Measurements from ENCODE around the gene PDX1. TPM values are rescaled to one million over a fixed set of nuclear protein-coding genes. Genes with fewer than 3 reads are reported as not detected.
"Not testable (repeated sequence)": the region's sequence is repeated elsewhere in the genome, so short reads cannot be mapped to it uniquely, and the experiment has no call there.

Gene PDX1
- total and polyA plus RNA-seq, 5 donors from 2014 or later = not detected

DNA sequence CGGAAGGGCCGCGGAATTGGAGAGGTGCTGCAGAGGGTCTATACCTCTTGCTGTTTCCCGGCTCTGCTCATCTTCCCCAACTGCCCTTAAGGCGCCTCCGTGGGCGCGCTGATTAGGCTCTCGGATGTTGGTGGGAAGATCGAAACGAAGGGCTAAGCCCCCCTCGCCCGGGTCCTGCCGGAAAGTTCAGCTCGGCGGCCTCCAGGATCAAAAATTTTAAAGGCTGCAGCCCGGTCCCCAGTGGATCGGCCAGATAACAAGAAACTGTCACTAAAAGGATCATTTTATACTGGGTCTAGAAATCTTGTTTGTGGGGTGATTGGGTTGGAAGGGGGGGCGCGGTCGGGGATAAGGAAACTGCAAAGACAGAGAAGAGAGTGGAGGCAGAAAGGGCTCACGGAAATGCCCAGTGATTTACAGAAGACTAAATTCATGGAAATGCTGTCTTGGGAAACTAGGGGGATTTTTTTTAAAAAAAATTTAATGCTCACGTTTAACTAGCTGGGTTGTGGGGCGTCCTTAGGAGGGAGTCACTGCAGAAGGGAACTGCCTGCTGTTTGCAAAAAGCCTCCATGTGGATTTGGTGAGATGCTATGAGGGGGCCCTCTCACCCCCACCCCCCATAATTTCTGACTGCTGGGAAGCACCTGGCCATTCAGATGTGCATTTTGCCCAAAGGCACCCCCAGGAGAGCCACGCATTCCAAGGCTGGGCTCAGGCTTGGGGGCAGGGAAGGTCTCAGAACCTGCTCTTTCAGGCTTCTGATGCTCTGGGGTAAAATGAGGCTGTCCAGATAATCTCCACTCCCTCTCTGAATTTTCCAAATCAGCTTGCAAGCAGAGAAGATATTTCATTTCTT is 41.7 kb downstream of the PDX1 start:
- Histone ChIP-seq H3K27me3 (ENCODE audit: control insufficient read depth, insufficient read depth, low read length) (peaks cover 31% of the 10 kb centered on the region), H3K36me3 (ENCODE audit: control insufficient read depth, insufficient read depth, low read length) (no peaks in the 10 kb centered on the region), H3K27ac (ENCODE audit: insufficient read depth, low read length, poor library complexity, severe bottlenecking) (no peak overlapping the region), H3K4me1 (ENCODE audit: control insufficient read depth, insufficient read depth, low read length, poor library complexity, severe bottlenecking) (peaks cover 11% of the 10 kb centered on the region), H3K4me3 (ENCODE audit: low read depth, low read length) (no peak overlapping the region), H3K9me3 (ENCODE audit: control insufficient read depth in 2 of 2, low read length in 2 of 2) (no peaks in the 10 kb centered on the region)
- Mint-ChIP-seq H3K27ac (no peak overlapping the region), H3K9me3 (peaks cover 0 to 3% (median 0%) of the 10 kb centered on the region in 7 donors), H3K4me3 (peak overlapping the region in 1 of 4 donors; percentile 30), H3K4me1 (peaks cover 0 to 14% (median 11%) of the 10 kb centered on the region in 4 donors), H3K27me3 (peaks cover 89% of the 10 kb centered on the region), H3K36me3 (no peaks in the 10 kb centered on the region)
- no peak for DNase-seq
- no peak for ATAC-seq (ENCODE audit: low read depth in 2 of 2)

DNA sequence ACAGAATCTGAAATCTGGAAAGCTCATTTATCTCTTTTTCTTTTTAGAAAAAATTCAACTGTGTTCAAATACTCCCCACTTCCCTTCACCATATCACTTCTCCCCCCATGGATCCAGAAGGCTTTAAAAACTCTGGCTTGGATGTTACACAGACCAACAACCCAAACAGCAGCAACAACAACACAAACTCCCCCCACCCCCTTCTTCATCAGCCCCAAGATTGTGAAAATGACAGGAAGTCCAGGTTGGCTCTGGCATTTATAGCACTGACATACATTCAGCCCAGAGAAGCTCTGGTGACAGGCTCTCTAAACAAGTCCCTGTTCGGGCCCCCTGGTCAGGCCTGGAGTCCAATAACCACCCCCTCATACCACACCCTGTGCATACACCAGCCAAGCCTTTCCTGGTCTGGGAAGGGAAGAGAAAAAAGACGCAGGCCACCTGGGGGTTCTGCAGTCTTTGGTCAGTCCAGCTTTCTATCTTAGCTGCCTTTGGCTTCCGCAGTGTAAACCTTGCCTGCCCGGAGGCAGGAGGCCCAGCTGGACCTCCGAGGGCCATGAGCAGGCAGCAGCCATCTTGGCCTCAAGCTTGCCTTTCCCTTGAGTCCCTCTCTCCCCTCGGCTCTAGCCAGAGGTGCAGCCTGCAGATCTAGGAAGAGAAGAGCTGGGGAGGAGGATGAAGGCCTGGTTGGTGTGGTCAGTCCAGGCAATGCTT is 42.5 kb downstream of the PDX1 start:
- no peak overlapping the region for H3K4me3 Mint-ChIP-seq
- no peak for DNase-seq
- Histone ChIP-seq H3K4me3 (ENCODE audit: low read depth, low read length) (no peak overlapping the region), H3K27me3 (ENCODE audit: control insufficient read depth, insufficient read depth, low read length) (peaks cover 24% of the 10 kb centered on the region), H3K9me3 (ENCODE audit: control insufficient read depth in 2 of 2, low read length in 2 of 2) (no peaks in the 10 kb centered on the region), H3K4me1 (ENCODE audit: control insufficient read depth, insufficient read depth, low read length, poor library complexity, severe bottlenecking) (peaks cover 11% of the 10 kb centered on the region), H3K36me3 (ENCODE audit: control insufficient read depth, insufficient read depth, low read length) (no peaks in the 10 kb centered on the region), H3K27ac (ENCODE audit: insufficient read depth, low read length, poor library complexity, severe bottlenecking) (no peak overlapping the region)
- peaks cover 1 to 17% (median 9%) of the 10 kb centered on the region in 4 donors for H3K4me1 Mint-ChIP-seq
- peaks cover 89% of the 10 kb centered on the region for H3K27me3 Mint-ChIP-seq
- peaks cover 0 to 3% (median 0%) of the 10 kb centered on the region in 7 donors for H3K9me3 Mint-ChIP-seq
- ATAC-seq (ENCODE audit: low read depth in 2 of 2) = no peak
- no peaks in the 10 kb centered on the region for H3K36me3 Mint-ChIP-seq
- H3K27ac Mint-ChIP-seq = no peak overlapping the region

DNA sequence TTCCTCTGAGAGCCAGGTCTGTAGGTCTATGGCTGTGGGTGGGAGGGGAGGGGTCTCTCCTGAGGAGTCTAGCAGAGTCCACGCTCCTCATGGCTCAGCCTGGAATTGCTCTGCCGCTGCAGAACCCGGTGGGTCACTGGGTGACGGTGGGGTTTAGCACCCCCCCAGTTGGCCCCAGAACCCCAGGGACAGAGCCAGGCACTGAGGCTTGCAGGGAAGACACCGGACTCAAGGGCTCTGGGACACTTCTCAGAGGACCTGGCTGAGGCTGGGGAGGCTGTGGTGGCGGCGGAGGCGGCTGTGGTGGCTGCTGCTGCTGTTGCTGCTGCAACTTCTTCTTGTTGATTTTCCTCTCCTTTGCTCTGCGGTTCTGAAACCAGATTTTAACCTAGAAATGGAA is 43.2 kb downstream of the PDX1 start:
- no peak for DNase-seq
- Histone ChIP-seq H3K36me3 (ENCODE audit: control insufficient read depth, insufficient read depth, low read length) (no peaks in the 10 kb centered on the region), H3K27me3 (ENCODE audit: control insufficient read depth, insufficient read depth, low read length) (peaks cover 24% of the 10 kb centered on the region), H3K4me1 (ENCODE audit: control insufficient read depth, insufficient read depth, low read length, poor library complexity, severe bottlenecking) (peaks cover 11% of the 10 kb centered on the region), H3K4me3 (ENCODE audit: low read depth, low read length) (no peak overlapping the region), H3K27ac (ENCODE audit: insufficient read depth, low read length, poor library complexity, severe bottlenecking) (no peak overlapping the region), H3K9me3 (ENCODE audit: control insufficient read depth in 2 of 2, low read length in 2 of 2) (no peaks in the 10 kb centered on the region)
- peaks cover under 1 to 24% (median 11%) of the 10 kb centered on the region in 4 donors for H3K4me1 Mint-ChIP-seq
- peaks cover 0 to 4% (median 0%) of the 10 kb centered on the region in 7 donors for H3K9me3 Mint-ChIP-seq
- ATAC-seq (ENCODE audit: low read depth in 2 of 2) = no peak
- no peak overlapping the region for H3K27ac Mint-ChIP-seq
- peaks cover 92% of the 10 kb centered on the region for H3K27me3 Mint-ChIP-seq
- H3K4me3 Mint-ChIP-seq = no peak overlapping the region
- H3K36me3 Mint-ChIP-seq = no peaks in the 10 kb centered on the region

DNA sequence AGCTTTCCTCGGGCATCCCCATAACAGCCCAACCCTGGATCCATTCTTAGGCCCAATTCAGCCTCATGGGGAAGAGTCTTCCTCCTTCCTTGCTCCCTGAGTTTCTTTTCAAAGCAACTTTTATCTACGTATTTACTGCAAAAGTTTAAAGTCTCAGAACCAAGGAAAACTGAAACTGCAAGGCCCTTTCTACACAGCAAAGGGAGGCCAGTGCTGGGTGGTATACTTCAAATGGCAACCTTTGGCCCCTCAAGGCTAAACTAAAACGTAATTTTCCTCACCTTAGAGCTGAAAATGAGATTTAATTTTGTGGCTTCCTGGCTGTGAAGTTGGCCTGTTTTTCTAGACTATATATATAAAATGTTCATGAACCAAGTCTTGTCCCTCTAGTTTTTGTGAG is 43.7 kb downstream of the PDX1 start:
- no peaks in the 10 kb centered on the region for H3K36me3 ChIP-seq (ENCODE audit: control insufficient read depth, insufficient read depth, low read length)
- H3K4me3 Mint-ChIP-seq = no peak overlapping the region
- peaks cover 0 to 25% (median 11%) of the 10 kb centered on the region in 4 donors for H3K4me1 Mint-ChIP-seq
- H3K9me3 Mint-ChIP-seq = peaks cover 0 to 4% (median 0%) of the 10 kb centered on the region in 7 donors
- H3K4me3 ChIP-seq (ENCODE audit: low read depth, low read length) = no peak overlapping the region
- no peak overlapping the region for H3K27ac Mint-ChIP-seq
- no peaks in the 10 kb centered on the region for H3K9me3 ChIP-seq (ENCODE audit: control insufficient read depth in 2 of 2, low read length in 2 of 2)
- H3K27me3 Mint-ChIP-seq = peaks cover 89% of the 10 kb centered on the region
- ATAC-seq (ENCODE audit: low read depth in 2 of 2) (no peak), DNase-seq (no peak)
- H3K27me3 ChIP-seq (ENCODE audit: control insufficient read depth, insufficient read depth, low read length) = peaks cover 24% of the 10 kb centered on the region
- H3K36me3 Mint-ChIP-seq = no peaks in the 10 kb centered on the region
- H3K4me1 ChIP-seq (ENCODE audit: control insufficient read depth, insufficient read depth, low read length, poor library complexity, severe bottlenecking) = peaks cover 11% of the 10 kb centered on the region
- no peak overlapping the region for H3K27ac ChIP-seq (ENCODE audit: insufficient read depth, low read length, poor library complexity, severe bottlenecking)

DNA sequence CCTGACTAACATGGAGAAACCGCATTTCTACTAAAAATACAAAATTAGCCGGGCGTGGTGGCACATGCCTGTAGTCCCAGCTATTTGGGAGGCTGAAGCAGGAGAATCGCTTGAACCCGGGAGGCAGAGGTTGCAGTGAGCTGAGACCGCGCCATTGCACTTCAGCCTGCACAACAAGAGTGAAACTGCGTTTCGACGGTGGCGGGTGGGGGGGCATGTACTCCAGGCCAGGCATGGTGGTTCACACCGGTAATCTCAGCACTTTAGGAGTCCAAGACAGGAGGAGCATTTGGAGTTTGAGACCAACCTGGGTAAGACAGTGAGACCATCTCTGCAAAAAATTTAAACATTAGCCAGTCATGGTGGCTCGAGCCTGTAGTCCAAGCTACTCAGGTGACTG is 44.4 kb downstream of the PDX1 start:
- H3K4me3 ChIP-seq (ENCODE audit: low read depth, low read length); DNase-seq; H3K9me3 ChIP-seq (ENCODE audit: control insufficient read depth in 2 of 2, low read length in 2 of 2); H3K27ac ChIP-seq (ENCODE audit: insufficient read depth, low read length, poor library complexity, severe bottlenecking); H3K27ac Mint-ChIP-seq; H3K36me3 ChIP-seq (ENCODE audit: control insufficient read depth, insufficient read depth, low read length); H3K9me3 Mint-ChIP-seq; ATAC-seq (ENCODE audit: low read depth in 2 of 2); H3K36me3 Mint-ChIP-seq; H3K4me3 Mint-ChIP-seq: not testable (repeated sequence)
- Histone ChIP-seq H3K4me1 (ENCODE audit: control insufficient read depth, insufficient read depth, low read length, poor library complexity, severe bottlenecking) (peaks cover 11% of the 10 kb centered on the region), H3K27me3 (ENCODE audit: control insufficient read depth, insufficient read depth, low read length) (peaks cover 17% of the 10 kb centered on the region)
- peaks cover 0 to 27% (median 11%) of the 10 kb centered on the region in 4 donors for H3K4me1 Mint-ChIP-seq
- H3K27me3 Mint-ChIP-seq = peaks cover 86% of the 10 kb centered on the region

DNA sequence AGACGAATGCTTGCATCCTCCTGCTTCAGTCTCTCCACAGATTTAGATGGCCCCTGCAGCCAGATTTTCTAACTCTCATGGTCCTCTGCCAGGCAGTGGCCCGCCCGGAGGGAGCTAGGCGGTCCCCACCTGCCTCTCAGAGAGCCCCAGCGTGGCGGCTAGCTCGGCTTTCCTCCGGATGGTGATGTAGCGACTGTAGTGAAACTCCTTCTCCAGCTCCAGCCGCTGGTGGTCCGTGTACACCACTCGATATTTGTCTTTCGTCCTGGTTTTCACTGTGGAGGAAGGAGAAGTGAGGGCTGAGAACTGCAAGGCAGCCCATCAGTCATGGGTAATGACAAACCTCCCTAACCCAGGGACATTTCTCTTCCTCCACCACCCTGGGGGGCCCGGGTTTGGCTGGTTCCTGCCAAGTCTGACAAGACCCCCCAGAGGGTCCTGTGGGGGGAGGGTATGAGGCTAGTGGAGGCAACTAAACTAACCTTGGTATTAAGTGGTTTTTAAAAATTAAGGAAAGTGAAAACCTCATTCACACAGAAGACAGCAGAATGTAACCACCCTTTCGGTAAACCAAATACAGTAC is 45.0 kb downstream of the PDX1 start:
- ATAC-seq (ENCODE audit: low read depth in 2 of 2) (no peak), DNase-seq (no peak)
- Histone ChIP-seq H3K9me3 (ENCODE audit: control insufficient read depth in 2 of 2, low read length in 2 of 2) (no peaks in the 10 kb centered on the region), H3K4me1 (ENCODE audit: control insufficient read depth, insufficient read depth, low read length, poor library complexity, severe bottlenecking) (peaks cover 11% of the 10 kb centered on the region), H3K27ac (ENCODE audit: insufficient read depth, low read length, poor library complexity, severe bottlenecking) (no peak overlapping the region), H3K4me3 (ENCODE audit: low read depth, low read length) (no peak overlapping the region), H3K27me3 (ENCODE audit: control insufficient read depth, insufficient read depth, low read length) (peaks cover 19% of the 10 kb centered on the region), H3K36me3 (ENCODE audit: control insufficient read depth, insufficient read depth, low read length) (no peaks in the 10 kb centered on the region)
- H3K27me3 Mint-ChIP-seq = peaks cover 86% of the 10 kb centered on the region
- no peak overlapping the region for H3K27ac Mint-ChIP-seq
- H3K9me3 Mint-ChIP-seq = peaks cover 0 to 4% (median 0%) of the 10 kb centered on the region in 7 donors
- no peaks in the 10 kb centered on the region for H3K36me3 Mint-ChIP-seq
- peaks cover 0 to 32% (median 15%) of the 10 kb centered on the region in 4 donors for H3K4me1 Mint-ChIP-seq
- peak overlapping the region in 2 of 4 donors; percentile 21 to 28 for H3K4me3 Mint-ChIP-seq

DNA sequence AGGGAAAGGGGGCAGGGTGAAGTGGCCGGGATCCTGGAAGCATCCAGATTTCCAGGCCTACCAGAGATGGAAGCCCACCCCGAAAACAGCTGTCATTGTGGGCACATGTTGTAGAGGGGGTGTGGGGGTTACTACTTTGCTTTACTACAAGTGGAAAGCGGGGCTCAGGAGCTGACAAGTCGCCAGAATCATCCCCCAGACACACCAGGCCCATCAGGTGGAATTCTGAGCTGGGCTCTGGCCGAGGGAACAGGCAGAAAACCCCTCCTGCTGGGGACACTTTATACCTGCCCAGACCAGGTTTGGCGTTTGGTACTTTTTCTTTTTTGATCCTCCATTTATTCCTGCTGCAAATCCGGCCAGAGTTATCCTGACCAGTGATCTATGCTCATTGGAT is 45.5 kb downstream of the PDX1 start:
- Histone ChIP-seq H3K9me3 (ENCODE audit: control insufficient read depth in 2 of 2, low read length in 2 of 2) (no peaks in the 10 kb centered on the region), H3K36me3 (ENCODE audit: control insufficient read depth, insufficient read depth, low read length) (no peaks in the 10 kb centered on the region), H3K27me3 (ENCODE audit: control insufficient read depth, insufficient read depth, low read length) (peaks cover 22% of the 10 kb centered on the region), H3K4me3 (ENCODE audit: low read depth, low read length) (no peak overlapping the region), H3K4me1 (ENCODE audit: control insufficient read depth, insufficient read depth, low read length, poor library complexity, severe bottlenecking) (peaks cover 7% of the 10 kb centered on the region), H3K27ac (ENCODE audit: insufficient read depth, low read length, poor library complexity, severe bottlenecking) (no peak overlapping the region)
- peaks cover 87% of the 10 kb centered on the region for H3K27me3 Mint-ChIP-seq
- no peak overlapping the region for H3K4me3 Mint-ChIP-seq
- ATAC-seq (ENCODE audit: low read depth in 2 of 2) (no peak), DNase-seq (no peak)
- H3K36me3 Mint-ChIP-seq = no peaks in the 10 kb centered on the region
- H3K27ac Mint-ChIP-seq = no peak overlapping the region
- peaks cover 0 to 4% (median 0%) of the 10 kb centered on the region in 7 donors for H3K9me3 Mint-ChIP-seq
- peaks cover 0 to 30% (median 15%) of the 10 kb centered on the region in 4 donors for H3K4me1 Mint-ChIP-seq

Measured in CD4-positive, CD25-positive, alpha-beta regulatory T cell (primary cell).